ENCODE measurements around the gene LYPD6.

DNA sequence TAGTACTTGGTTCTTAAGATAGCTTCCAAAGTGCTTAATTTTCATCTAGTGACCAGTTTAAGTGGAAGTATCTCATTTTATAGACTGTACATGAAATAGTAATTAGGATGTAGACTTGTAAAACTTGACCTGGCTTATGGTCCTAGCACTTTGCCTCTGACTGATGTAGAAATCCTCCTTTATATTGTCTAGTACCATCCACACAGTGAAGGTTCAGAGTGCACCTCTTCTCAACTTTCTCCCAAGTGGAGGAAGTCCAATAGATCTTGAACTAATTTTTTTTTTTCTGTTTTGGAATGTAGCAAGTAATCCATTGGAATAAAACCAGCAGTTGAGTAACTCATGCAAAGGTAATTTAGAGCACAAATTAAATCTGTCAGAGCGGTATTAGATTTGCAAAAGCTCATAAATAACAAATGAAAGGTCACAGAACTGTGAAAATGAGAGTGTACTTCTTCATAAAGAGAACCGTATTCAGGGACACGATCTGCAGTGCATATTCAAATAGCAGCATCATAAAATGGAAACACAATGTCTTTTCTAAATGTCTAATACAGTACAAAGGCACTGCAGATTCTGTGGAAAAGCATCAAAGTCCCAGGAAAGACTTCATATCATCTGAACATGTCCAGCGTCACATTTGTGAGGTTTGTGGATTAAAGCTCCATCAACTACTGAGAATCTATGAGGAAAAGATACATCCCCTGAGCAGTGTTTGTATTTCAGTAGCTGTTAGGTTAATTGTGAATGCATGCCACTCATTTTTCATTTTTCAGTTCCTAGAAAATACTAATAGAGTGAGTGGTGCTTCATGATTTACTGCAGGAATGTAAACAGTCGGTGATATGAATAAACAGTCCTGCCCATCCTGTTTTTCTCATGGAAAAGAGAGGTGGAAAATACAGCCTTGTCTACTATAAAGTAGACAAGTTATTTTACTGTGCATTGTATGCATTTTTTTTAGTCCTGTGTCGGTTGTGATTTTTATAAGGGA is 100.7 kb downstream of the LYPD6 start:
- no peak for TF ChIP-seq POLR2A (IDR thresholded peaks at IDR 0.05; ENCODE audit: low read depth)
- TF ChIP-seq, protein P1, sequence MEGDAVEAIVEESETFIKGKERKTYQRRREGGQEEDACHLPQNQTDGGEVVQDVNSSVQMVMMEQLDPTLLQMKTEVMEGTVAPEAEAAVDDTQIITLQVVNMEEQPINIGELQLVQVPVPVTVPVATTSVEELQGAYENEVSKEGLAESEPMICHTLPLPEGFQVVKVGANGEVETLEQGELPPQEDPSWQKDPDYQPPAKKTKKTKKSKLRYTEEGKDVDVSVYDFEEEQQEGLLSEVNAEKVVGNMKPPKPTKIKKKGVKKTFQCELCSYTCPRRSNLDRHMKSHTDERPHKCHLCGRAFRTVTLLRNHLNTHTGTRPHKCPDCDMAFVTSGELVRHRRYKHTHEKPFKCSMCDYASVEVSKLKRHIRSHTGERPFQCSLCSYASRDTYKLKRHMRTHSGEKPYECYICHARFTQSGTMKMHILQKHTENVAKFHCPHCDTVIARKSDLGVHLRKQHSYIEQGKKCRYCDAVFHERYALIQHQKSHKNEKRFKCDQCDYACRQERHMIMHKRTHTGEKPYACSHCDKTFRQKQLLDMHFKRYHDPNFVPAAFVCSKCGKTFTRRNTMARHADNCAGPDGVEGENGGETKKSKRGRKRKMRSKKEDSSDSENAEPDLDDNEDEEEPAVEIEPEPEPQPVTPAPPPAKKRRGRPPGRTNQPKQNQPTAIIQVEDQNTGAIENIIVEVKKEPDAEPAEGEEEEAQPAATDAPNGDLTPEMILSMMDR (IDR thresholded peaks at IDR 0.05): no peak
- TF ChIP-seq EP300 (IDR thresholded peaks at IDR 0.05): no peak

All from esophagus muscularis mucosa (tissue), 4 donors.